Upper lobe of left lung (tissue), 4 donors: ENCODE data around the gene CYP2J2.

Source experiments
- CTCF ChIP-seq, 6 experiments: fragments of 450-650 bp in 4 of 6; fragments of 200-600 bp in 2 of 6; sonication (generic) in 2 of 6; IDR thresholded peaks; one replicate each; pipeline ENCODE4 v1.5.1; 2016 to 2019; ENCODE audit warnings: antibody characterized with exemption in 6 of 6
- EP300 ChIP-seq, 4 donors: sonication (generic); formaldehyde crosslinking; IDR thresholded peaks; one replicate each; pipeline ENCODE4 v1.5.1; 2017; ENCODE audit warnings: antibody characterized with exemption in 4 of 4, control low read depth in 2 of 4
- POLR2A ChIP-seq, 4 donors: fragments of 450-650 bp; IDR thresholded peaks; one replicate each; pipeline ENCODE4 v1.5.1; 2016 to 2017; ENCODE audit warnings: antibody characterized with exemption in 4 of 4, mild to moderate bottlenecking in 2 of 4

GRCh38 chr1:59952065-59952464 lies 25.5 kb upstream of the CYP2J2 start:
- no peak for TF ChIP-seq CTCF (IDR thresholded peaks at IDR 0.05)
- TF ChIP-seq EP300 (IDR thresholded peaks at IDR 0.05), result no peak
- TF ChIP-seq POLR2A (IDR thresholded peaks at IDR 0.05), result no peak
